Measurements from ENCODE around the gene OLFM1. TPM values are rescaled to one million over a fixed set of nuclear protein-coding genes. Genes with fewer than 3 reads are reported as not detected.

The OLFM1 gene
- total RNA-seq, 1 donor from 2014 or later: 26.0 TPM

DNA sequence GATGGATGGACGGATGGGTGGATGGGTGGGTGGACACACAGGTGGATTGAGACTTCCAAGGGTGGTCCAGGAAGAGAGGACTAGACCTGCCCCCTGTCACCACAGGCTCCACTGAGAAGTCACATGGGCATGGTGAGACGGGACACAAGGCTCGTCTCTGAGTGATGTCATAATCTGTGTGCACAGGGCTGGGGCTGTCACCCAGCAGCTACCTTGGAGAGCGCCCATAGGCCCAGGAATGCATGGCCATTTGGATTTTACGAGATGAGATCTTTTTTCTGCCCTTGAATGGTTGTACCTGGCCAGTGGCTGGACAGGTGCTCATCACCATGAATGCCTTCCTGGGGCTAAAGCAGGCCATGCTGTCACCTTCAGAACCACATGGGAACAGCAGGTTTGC lies 3.1 kb downstream of the OLFM1 start:
- TF ChIP-seq, protein P1, sequence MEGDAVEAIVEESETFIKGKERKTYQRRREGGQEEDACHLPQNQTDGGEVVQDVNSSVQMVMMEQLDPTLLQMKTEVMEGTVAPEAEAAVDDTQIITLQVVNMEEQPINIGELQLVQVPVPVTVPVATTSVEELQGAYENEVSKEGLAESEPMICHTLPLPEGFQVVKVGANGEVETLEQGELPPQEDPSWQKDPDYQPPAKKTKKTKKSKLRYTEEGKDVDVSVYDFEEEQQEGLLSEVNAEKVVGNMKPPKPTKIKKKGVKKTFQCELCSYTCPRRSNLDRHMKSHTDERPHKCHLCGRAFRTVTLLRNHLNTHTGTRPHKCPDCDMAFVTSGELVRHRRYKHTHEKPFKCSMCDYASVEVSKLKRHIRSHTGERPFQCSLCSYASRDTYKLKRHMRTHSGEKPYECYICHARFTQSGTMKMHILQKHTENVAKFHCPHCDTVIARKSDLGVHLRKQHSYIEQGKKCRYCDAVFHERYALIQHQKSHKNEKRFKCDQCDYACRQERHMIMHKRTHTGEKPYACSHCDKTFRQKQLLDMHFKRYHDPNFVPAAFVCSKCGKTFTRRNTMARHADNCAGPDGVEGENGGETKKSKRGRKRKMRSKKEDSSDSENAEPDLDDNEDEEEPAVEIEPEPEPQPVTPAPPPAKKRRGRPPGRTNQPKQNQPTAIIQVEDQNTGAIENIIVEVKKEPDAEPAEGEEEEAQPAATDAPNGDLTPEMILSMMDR (IDR thresholded peaks at IDR 0.05): no peak
- H3K27me3 ChIP-seq: peaks cover 26% of the 10 kb centered on the region
- intact Hi-C loops (cut with DNase I): no loop called here
- H3K4me3 ChIP-seq: no peak overlapping the region
- H3K36me3 ChIP-seq: no peaks in the 10 kb centered on the region
- no peak overlapping the region for H3K27ac ChIP-seq
- ATAC-seq (no peak), DNase-seq (no peak)
- H3K9me3 ChIP-seq: no peaks in the 10 kb centered on the region
- H3K4me1 ChIP-seq: peaks cover 23% of the 10 kb centered on the region

DNA sequence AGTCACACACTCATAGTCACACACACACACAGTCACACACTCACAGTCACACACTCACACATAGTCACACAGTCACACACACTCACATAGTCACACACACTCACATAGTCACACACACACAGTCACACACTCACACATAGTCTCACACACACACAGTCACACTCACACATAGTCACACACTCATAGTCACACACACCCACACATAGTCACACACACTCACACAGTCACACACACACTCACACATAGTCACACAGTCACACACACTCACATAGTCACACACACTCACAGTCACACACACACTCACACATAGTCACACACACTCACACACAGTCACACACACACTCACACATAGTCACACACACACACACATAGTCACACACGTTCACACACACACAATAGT lies 4.1 kb downstream of the OLFM1 start:
- H3K27ac ChIP-seq: no peak overlapping the region
- H3K36me3 ChIP-seq: no peaks in the 10 kb centered on the region
- H3K4me3 ChIP-seq: no peak overlapping the region
- peaks cover 26% of the 10 kb centered on the region for H3K27me3 ChIP-seq
- TF ChIP-seq, protein P1 (IDR thresholded peaks at IDR 0.05): no peak
- ATAC-seq (no peak), DNase-seq (no peak)
- peaks cover 14% of the 10 kb centered on the region for H3K4me1 ChIP-seq
- intact Hi-C loops (cut with DNase I): no loop called here
- no peaks in the 10 kb centered on the region for H3K9me3 ChIP-seq

- intact Hi-C loops (cut with DNase I): no loop called here
- TF ChIP-seq, protein P1 (IDR thresholded peaks at IDR 0.05): no peak
- peaks cover 7% of the 10 kb centered on the region for H3K4me1 ChIP-seq
- no peak for DNase-seq
- H3K27ac ChIP-seq: no peak overlapping the region
- H3K27me3 ChIP-seq: peaks cover 17% of the 10 kb centered on the region
- H3K9me3 ChIP-seq: no peaks in the 10 kb centered on the region
- no peaks in the 10 kb centered on the region for H3K36me3 ChIP-seq
- no peak for ATAC-seq
- H3K4me3 ChIP-seq: no peak overlapping the region
These were observed 5.6 kb downstream of the OLFM1 start for GRCh38 chr9:135093111-135093510.

- intact Hi-C loops (cut with DNase I): no loop called here
- Histone ChIP-seq H3K27me3 (peaks cover 8% of the 10 kb centered on the region), H3K9me3 (no peaks in the 10 kb centered on the region), H3K4me3 (no peak overlapping the region), H3K36me3 (no peaks in the 10 kb centered on the region), H3K4me1 (no peaks in the 10 kb centered on the region), H3K27ac (no peak overlapping the region)
- ATAC-seq (no peak), DNase-seq (no peak)
- TF ChIP-seq, protein P1 (IDR thresholded peaks at IDR 0.05): no peak
These were observed 6.6 kb downstream of the OLFM1 start for GRCh38 chr9:135093911-135094584.

DNA sequence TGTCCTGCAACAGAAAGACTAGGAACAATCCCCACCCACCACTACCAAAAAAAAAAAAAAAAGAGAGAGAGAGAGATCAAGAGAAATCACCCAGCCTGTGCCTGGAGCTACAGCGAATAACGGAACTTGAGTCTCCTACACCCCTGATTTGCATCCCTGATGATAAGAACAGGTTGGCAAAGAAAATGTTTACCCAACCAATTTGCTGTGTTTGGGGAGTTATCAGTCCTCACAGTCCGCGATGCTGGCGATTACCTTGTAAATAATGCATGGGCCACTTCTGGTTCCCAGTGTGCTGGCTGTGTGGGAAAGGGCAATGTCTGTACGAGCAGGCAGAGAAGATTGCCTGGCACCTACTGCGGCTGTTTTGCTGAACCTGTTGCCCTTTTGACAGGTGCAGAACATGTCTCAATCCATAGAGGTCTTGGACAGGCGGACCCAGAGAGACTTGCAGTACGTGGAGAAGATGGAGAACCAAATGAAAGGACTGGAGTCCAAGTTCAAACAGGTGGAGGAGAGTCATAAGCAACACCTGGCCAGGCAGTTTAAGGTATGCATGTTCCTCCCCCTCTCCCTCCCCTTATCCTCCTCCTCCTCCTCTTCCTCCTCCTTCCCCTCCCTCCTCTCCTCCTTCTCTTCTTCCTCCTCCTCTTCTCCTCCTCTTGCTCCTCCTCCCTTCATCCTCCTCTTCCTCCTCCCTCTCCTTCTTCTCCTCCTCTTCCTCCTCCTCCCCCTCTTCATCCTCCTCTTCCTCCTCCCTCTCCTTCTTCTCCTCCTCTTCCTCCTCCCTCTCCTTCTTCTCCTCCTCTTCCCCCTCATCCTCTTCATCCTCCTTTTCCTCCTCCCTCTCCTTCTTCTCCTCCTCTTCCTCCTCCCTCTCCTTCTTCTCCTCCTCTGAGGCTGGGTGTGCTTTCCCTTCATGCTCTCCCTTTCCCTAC lies 8.3 kb downstream of the OLFM1 start:
- no peaks in the 10 kb centered on the region for H3K4me1 ChIP-seq
- no peaks in the 10 kb centered on the region for H3K9me3 ChIP-seq
- no peaks in the 10 kb centered on the region for H3K27me3 ChIP-seq
- no peaks in the 10 kb centered on the region for H3K36me3 ChIP-seq
- TF ChIP-seq, protein P1 (IDR thresholded peaks at IDR 0.05): no peak
- intact Hi-C loops (cut with DNase I): no loop called here
- ATAC-seq (no peak), DNase-seq (no peak)
- no peak overlapping the region for H3K27ac ChIP-seq
- no peak overlapping the region for H3K4me3 ChIP-seq
